ENCODE results near the gene TSKU.
"Not testable (repeated sequence)": the region's sequence is repeated elsewhere in the genome, so short reads cannot be mapped to it uniquely, and the experiment has no call there.

The TSKU gene

GRCh38 chr11:76783294-76783895, at the start of gene TSKU:
TSKU (plus strand) TSS chr11:76783356; CDS start chr11:76795617, 12,261 bp downstream.
- H3K27ac ChIP-seq: peak within 1 kb of the TSS; percentile 90
- peak; percentile 64 for TF ChIP-seq ZFX (IDR thresholded peaks at IDR 0.05)
- TF ChIP-seq, protein P1, sequence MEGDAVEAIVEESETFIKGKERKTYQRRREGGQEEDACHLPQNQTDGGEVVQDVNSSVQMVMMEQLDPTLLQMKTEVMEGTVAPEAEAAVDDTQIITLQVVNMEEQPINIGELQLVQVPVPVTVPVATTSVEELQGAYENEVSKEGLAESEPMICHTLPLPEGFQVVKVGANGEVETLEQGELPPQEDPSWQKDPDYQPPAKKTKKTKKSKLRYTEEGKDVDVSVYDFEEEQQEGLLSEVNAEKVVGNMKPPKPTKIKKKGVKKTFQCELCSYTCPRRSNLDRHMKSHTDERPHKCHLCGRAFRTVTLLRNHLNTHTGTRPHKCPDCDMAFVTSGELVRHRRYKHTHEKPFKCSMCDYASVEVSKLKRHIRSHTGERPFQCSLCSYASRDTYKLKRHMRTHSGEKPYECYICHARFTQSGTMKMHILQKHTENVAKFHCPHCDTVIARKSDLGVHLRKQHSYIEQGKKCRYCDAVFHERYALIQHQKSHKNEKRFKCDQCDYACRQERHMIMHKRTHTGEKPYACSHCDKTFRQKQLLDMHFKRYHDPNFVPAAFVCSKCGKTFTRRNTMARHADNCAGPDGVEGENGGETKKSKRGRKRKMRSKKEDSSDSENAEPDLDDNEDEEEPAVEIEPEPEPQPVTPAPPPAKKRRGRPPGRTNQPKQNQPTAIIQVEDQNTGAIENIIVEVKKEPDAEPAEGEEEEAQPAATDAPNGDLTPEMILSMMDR (conservative IDR thresholded peaks at IDR 0.05): no peak

DNA sequence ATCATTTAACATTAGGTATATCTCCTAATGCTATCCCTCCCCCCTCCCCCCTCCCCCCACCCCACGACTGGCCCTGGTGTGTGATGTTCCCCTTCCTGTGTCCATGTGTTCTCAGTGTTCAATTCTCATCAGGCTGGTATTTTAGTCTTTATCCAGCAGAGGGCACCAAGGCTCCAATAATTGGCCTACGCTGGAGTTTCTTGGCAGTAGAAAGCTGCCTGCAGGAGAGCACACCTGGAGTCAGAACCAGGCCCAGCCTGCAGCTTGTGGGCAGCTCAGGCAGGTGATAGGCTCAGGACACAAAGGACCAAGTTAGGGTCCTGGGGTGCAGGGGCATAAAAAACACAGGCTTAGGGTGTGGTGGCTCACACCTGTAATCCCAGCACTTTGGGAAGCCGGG, 49.2 kb upstream of the TSKU start:
- not testable (repeated sequence) for H3K27ac ChIP-seq
- TF ChIP-seq, protein P1 (conservative IDR thresholded peaks at IDR 0.05): peak; percentile 65

DNA sequence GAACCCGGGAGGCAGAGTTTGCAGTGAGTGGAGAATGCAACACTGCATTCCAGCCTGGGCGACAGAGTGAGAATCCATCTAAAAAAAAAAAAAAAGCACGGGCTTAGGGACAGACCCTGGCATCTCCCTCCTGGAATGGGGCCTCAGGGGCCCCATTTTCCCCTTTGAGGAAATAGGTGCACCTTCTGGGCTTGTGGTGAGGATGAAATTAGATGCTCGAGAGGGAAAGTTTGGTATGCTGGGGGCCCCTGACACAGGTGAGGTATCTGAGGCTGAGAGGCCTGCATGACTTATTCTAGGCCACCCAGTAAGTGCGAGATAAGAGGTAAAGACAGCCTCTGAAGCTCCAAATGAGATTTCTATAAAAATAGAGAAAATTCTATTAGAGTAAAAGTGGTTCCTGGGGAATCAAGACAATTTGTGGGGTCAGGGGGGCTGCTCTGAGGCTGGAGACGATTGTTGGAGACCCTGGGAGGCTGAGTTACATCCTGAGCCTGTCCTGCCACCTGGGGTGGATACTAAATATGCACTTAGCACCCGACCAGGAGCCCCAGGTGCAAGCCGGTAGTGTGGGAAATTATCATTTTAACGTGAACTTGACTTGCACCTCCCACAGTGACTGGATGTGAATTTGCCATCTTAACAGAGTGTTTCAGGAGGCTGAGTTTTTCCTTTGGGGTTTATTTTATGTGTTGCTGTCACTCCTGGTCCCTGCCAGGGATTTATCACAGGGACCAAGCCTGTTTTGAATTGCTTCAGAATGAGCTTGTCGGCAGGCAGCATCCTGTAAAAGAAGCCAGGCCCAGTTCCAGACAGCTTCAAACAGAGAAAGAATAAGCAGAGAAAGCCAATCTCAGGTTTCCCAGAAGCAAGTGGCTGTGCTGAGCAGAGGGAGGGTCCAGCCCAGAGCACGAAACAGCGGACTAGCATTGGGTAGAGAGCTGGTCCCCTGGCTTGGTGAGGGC, 48.4 kb upstream of the TSKU start:
- H3K27ac ChIP-seq: no peak overlapping the region
- TF ChIP-seq, protein P1 (conservative IDR thresholded peaks at IDR 0.05): no peak
- no peak for TF ChIP-seq ZFX (IDR thresholded peaks at IDR 0.05)

GRCh38 chr11:76735841-76736240, 47.3 kb upstream of the TSKU start:
- TF ChIP-seq ZFX (IDR thresholded peaks at IDR 0.05): no peak
- TF ChIP-seq, protein P1 (conservative IDR thresholded peaks at IDR 0.05): no peak
- H3K27ac ChIP-seq: no peak overlapping the region

DNA sequence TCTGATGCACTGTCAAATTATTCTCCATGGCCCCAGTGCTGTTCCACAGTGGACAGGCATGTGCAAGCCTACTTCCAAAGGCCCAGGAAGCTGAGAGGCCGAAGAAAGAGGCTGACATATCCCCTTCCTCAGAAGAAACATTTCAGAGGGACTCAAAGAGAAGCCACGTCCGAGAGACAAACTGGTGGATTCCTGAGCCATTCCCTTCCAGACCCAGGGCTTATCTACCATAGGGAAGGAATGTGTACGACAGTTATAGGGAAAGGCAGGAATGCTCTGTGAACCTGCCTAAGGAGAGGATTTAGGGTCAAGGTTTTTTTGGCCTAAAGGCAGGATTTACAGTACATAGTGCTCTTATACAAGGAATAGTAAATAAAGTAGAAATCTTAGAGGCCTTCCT, 46.9 kb upstream of the TSKU start:
- H3K27ac ChIP-seq: no peak overlapping the region
- TF ChIP-seq, protein P1 (conservative IDR thresholded peaks at IDR 0.05): no peak
- no peak for TF ChIP-seq ZFX (IDR thresholded peaks at IDR 0.05)

- no peak overlapping the region for H3K27ac ChIP-seq
- TF ChIP-seq ZFX (IDR thresholded peaks at IDR 0.05): no peak
- TF ChIP-seq, protein P1 (conservative IDR thresholded peaks at IDR 0.05): no peak
Measured at GRCh38 chr11:76736773-76737495, 46.2 kb upstream of the TSKU start.
